Measurements from ENCODE around the gene NHP2. TPM values are rescaled to one million over a fixed set of nuclear protein-coding genes. Genes with fewer than 3 reads are reported as not detected.

NHP2 gene
- total RNA-seq, 1 experiment from 2014 or later: 322 TPM

GRCh38 chr5:178160176-178160575 is 6.5 kb upstream of the NHP2 start:
- no peak for TF ChIP-seq CTCF (IDR thresholded peaks at IDR 0.05; ENCODE audit: unreplicated experiment)
- DNase-seq (ENCODE audit: unreplicated experiment): no peak
- no peaks in the 10 kb centered on the region for H3K9me3 Mint-ChIP-seq (ENCODE audit: unreplicated experiment)
- intact Hi-C loops (cut with micrococcal nuclease): loop anchor here (10.0 kb wide), 1 partner anchor 555 kb away; the partner anchor contains the start of gene B4GALT7
- BruUV-seq (replicated peaks): no TSS peak
- H3K4me3 Mint-ChIP-seq (ENCODE audit: unreplicated experiment): no peak overlapping the region
- peaks cover 33% of the 10 kb centered on the region for H3K27me3 Mint-ChIP-seq (ENCODE audit: insufficient read depth, unreplicated experiment)
- no peaks in the 10 kb centered on the region for H3K4me1 Mint-ChIP-seq (ENCODE audit: insufficient read depth, unreplicated experiment)
- ChIA-PET POLR2A (no interaction called here), CTCF (interaction anchor here (0.7 to 1.0 kb wide), 3 partner anchors 15 to 85 kb away, joined by 3 to 6 read pairs (median 3); no protein-coding TSS in a partner anchor)
- H3K27ac Mint-ChIP-seq (ENCODE audit: low read depth, unreplicated experiment): no peak overlapping the region
- no peaks in the 10 kb centered on the region for H3K36me3 Mint-ChIP-seq (ENCODE audit: insufficient read depth, unreplicated experiment)

GRCh38 chr5:178155065-178155464 is 1.4 kb upstream of the NHP2 start:
- Mint-ChIP-seq H3K36me3 (ENCODE audit: insufficient read depth, unreplicated experiment) (peaks cover 33% of the 10 kb centered on the region), H3K27me3 (ENCODE audit: insufficient read depth, unreplicated experiment) (no peaks in the 10 kb centered on the region), H3K27ac (ENCODE audit: low read depth, unreplicated experiment) (no peak overlapping the region), H3K9me3 (ENCODE audit: unreplicated experiment) (no peaks in the 10 kb centered on the region), H3K4me3 (ENCODE audit: unreplicated experiment) (no peak overlapping the region), H3K4me1 (ENCODE audit: insufficient read depth, unreplicated experiment) (peaks cover 11% of the 10 kb centered on the region)
- TF ChIP-seq CTCF (IDR thresholded peaks at IDR 0.05; ENCODE audit: unreplicated experiment): no peak
- intact Hi-C loops (cut with micrococcal nuclease): no loop called here
- ChIA-PET POLR2A (interaction anchor here (0.8 to 1.3 kb wide), 6 partner anchors 9 to 78 kb away, joined by 3 to 4 read pairs (median 4); partner anchors contain the start of gene HNRNPAB), CTCF (interaction anchor here (0.6 to 7.0 kb wide), 5 partner anchors 9 to 79 kb away, joined by 3 to 64 read pairs (median 4); no protein-coding TSS in a partner anchor)
- DNase-seq (ENCODE audit: unreplicated experiment): no peak
- BruUV-seq (replicated peaks): no TSS peak

GRCh38 chr5:178152491-178153444 is 917 bp downstream of the NHP2 start:
- intact Hi-C loops (cut with micrococcal nuclease): loop anchor here (5.0 kb wide), 1 partner anchor 475 kb away; the partner anchor contains the start of gene CLK4
- no TSS peak for BruUV-seq (replicated peaks)
- no peak for DNase-seq (ENCODE audit: unreplicated experiment)
- Mint-ChIP-seq H3K9me3 (ENCODE audit: unreplicated experiment) (no peaks in the 10 kb centered on the region), H3K27me3 (ENCODE audit: insufficient read depth, unreplicated experiment) (no peaks in the 10 kb centered on the region), H3K4me3 (ENCODE audit: unreplicated experiment) (peak overlapping the region; percentile 98), H3K27ac (ENCODE audit: low read depth, unreplicated experiment) (peak overlapping the region; percentile 8), H3K4me1 (ENCODE audit: insufficient read depth, unreplicated experiment) (peaks cover 14% of the 10 kb centered on the region), H3K36me3 (ENCODE audit: insufficient read depth, unreplicated experiment) (peaks cover 53% of the 10 kb centered on the region)
- POLR2A ChIA-PET: interaction anchor here (0.6 to 2.5 kb wide), 18 partner anchors 10 to 801 kb away, joined by 3 to 18 read pairs (median 4); partner anchors contain the start of gene HNRNPAB
- CTCF ChIA-PET: interaction anchor here (1.2 to 12.4 kb wide), 6 partner anchors 9 to 77 kb away, joined by 4 to 286 read pairs (median 5); no protein-coding TSS in a partner anchor
- no peak for TF ChIP-seq CTCF (IDR thresholded peaks at IDR 0.05; ENCODE audit: unreplicated experiment)
